BLaER1 treated with 17β-estradiol and CSF1 and Interleukin-3, amounts not matched to agents 10 nM and 100 nM (cell line): ENCODE results near the gene SRRM4.

ENCODE experiments used
- H3K27ac ChIP-seq, 11 experiments: shearing (Covaris generic); formaldehyde crosslinking; 2 replicates each; pipeline ENCODE4 v1.8.1; 2022
- H3K27me3 ChIP-seq, 11 experiments: shearing (Covaris generic); formaldehyde crosslinking; 2 replicates each; pipeline ENCODE4 v1.8.1; 2022
- H3K36me3 ChIP-seq, 11 experiments: shearing (Covaris generic); formaldehyde crosslinking; 2 replicates each; pipeline ENCODE4 v1.8.1; 2022
- H3K4me1 ChIP-seq, 10 experiments: shearing (Covaris generic); formaldehyde crosslinking; 2 replicates each; pipeline ENCODE4 v1.8.1; 2022
- H3K4me2 ChIP-seq, 11 experiments: shearing (Covaris generic); formaldehyde crosslinking; 2 replicates each; pipeline ENCODE4 v1.8.1; 2022
- H3K4me3 ChIP-seq, 10 experiments: shearing (Covaris generic); formaldehyde crosslinking; 2 replicates each; pipeline ENCODE4 v1.8.1; 2022
- H3K9ac ChIP-seq, 11 experiments: shearing (Covaris generic); formaldehyde crosslinking; 2 replicates each; pipeline ENCODE4 v1.8.1; 2022
- H3K9me3 ChIP-seq, 11 experiments: shearing (Covaris generic); formaldehyde crosslinking; replicated peaks in 1 of 11; 2 replicates each; pipeline ENCODE4 v1.8.1; 2022
- H4K20me1 ChIP-seq, 11 experiments: shearing (Covaris generic); formaldehyde crosslinking; 2 replicates each; pipeline ENCODE4 v1.8.1; 2022
- Cebpa-rat ChIP-seq, 11 experiments: shearing (Covaris generic); IDR thresholded peaks; 2 replicates each; pipeline ENCODE4 v1.8.1; 2022

The SRRM4 gene

DNA sequence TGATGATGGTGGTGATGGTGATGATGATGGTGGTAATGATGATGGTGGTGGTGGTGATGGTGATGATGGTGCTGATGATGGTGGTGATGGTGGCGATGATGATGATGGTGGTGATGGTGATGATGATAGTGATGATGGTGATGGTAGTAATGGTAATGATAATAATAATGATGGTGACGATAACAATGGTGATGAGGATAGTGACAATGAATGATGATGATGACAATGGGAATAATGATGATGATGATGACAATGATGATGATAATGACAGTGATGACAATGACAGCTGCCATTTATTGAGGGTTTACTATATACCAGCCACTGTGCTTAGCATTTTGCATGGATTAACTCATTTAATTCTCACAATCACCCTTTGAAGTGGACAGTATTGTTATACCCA is 94.6 kb downstream of the SRRM4 start:
- Histone ChIP-seq H3K36me3 (no peaks in the 10 kb centered on the region), H3K9ac (no peak overlapping the region), H3K27me3 (no peaks in the 10 kb centered on the region), H3K4me3 (no peak overlapping the region), H3K9me3 (no peaks in the 10 kb centered on the region), H3K27ac (no peak overlapping the region), H3K4me2 (no peak overlapping the region), H3K4me1 (no peaks in the 10 kb centered on the region), H4K20me1 (no peaks in the 10 kb centered on the region)
- TF ChIP-seq Cebpa-rat (IDR thresholded peaks at IDR 0.05), result no peak

DNA sequence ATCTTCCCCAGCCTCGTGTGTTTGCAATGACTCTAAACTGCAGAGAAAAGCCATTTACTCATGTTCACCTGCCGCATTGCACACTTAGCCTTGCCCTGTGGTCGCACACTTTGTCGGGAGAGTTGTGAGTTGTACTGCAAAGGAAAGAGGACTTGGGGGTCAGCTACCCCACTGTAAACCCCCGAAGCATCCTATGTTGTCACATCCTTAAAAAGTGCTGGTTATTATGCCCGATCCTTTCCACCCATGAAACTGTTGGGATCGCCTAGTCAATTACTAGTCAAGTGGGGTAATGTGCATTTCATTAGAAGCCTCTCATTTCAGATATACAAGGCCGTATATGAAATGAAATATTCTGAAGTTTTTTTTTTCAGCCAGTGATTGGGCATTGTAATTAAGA is 98.2 kb downstream of the SRRM4 start:
- Histone ChIP-seq H4K20me1 (no peaks in the 10 kb centered on the region), H3K4me2 (no peak overlapping the region), H3K4me3 (no peak overlapping the region), H3K4me1 (no peaks in the 10 kb centered on the region), H3K27me3 (no peaks in the 10 kb centered on the region), H3K9ac (no peak overlapping the region), H3K36me3 (no peaks in the 10 kb centered on the region), H3K9me3 (no peaks in the 10 kb centered on the region), H3K27ac (no peak overlapping the region)
- TF ChIP-seq Cebpa-rat (IDR thresholded peaks at IDR 0.05), result no peak

GRCh38 chr12:119082016-119082415 is 100.7 kb downstream of the SRRM4 start:
- no peaks in the 10 kb centered on the region for H3K9me3 ChIP-seq
- no peaks in the 10 kb centered on the region for H3K4me1 ChIP-seq
- H3K27ac ChIP-seq, result no peak overlapping the region
- no peak overlapping the region for H3K4me2 ChIP-seq
- no peak for TF ChIP-seq Cebpa-rat (IDR thresholded peaks at IDR 0.05)
- H3K27me3 ChIP-seq, result no peaks in the 10 kb centered on the region
- no peaks in the 10 kb centered on the region for H4K20me1 ChIP-seq
- H3K36me3 ChIP-seq, result no peaks in the 10 kb centered on the region
- H3K9ac ChIP-seq, result no peak overlapping the region
- no peak overlapping the region for H3K4me3 ChIP-seq

- no peaks in the 10 kb centered on the region for H3K27me3 ChIP-seq
- H3K36me3 ChIP-seq, result no peaks in the 10 kb centered on the region
- H3K4me1 ChIP-seq, result no peaks in the 10 kb centered on the region
- H3K27ac ChIP-seq, result no peak overlapping the region
- no peak overlapping the region for H3K9ac ChIP-seq
- no peak for TF ChIP-seq Cebpa-rat (IDR thresholded peaks at IDR 0.05)
- no peaks in the 10 kb centered on the region for H4K20me1 ChIP-seq
- no peaks in the 10 kb centered on the region for H3K9me3 ChIP-seq
- H3K4me2 ChIP-seq, result no peak overlapping the region
- H3K4me3 ChIP-seq, result no peak overlapping the region
These were observed 101.2 kb downstream of the SRRM4 start for GRCh38 chr12:119082496-119082895.

DNA sequence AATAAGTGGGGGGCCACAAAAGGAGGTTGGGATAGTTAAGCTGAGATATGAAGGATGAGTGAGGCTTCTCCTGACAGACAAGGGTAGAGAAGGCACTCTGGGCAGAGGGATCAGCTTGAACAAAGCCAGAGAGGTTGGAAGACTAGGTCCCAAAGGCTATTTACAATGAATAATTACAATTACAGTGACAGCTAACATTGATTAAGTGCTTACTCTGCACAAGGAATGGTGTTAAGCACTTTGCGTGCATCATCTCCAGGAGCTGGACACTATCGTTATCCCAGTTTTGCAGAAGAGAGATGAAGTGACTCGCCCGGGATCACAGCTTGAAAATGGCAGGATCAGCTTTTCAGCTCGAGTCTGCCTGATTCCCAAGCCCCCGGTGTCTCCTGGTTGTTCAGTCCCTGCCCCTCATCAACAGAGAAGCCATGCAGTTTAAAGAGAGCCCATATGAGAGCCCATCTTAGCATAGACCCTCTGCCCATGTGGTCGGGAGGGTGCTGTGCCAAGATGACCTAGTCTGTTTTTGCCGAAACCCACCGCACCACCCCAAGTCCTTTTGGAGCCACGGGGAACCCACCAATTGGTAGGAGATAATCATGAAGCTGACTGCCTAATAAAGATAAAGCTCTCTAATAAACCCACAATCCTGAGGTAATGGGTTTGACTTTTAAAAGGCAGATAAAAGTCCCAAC is 107.5 kb downstream of the SRRM4 start:
- Histone ChIP-seq H3K9me3 (no peaks in the 10 kb centered on the region), H3K27me3 (no peaks in the 10 kb centered on the region), H3K4me3 (no peak overlapping the region), H3K4me1 (no peaks in the 10 kb centered on the region), H3K4me2 (no peak overlapping the region), H3K27ac (no peak overlapping the region), H4K20me1 (no peaks in the 10 kb centered on the region), H3K9ac (no peak overlapping the region), H3K36me3 (no peaks in the 10 kb centered on the region)
- no peak for TF ChIP-seq Cebpa-rat (IDR thresholded peaks at IDR 0.05)

DNA sequence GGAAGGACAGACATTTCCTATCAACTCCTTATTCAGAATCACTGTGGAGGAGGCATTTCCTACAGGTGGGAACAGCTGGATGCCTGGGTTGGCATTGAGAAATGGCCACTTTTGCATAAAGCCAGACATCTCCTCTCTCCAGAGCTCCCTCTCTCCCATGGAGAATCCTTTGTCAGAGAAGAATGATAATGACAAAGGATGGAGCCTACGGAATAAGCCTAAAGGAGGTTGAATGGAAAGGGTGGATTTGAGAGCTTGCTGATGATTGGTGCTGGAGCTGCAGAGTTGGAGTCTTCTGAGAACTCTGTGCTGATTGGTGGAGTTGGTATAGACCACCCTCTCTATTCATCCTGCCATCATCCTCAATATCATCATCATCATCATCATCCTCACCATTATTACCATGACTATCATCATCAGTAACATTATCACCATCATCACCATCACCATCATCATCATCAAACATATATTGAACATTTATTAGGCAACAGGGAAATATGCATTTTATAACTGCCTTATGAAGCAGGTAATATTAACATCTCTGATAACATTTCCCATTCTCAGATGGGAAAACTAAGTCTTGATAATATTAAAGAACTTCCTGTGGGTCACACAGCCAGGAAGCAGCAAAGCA is 108.2 kb downstream of the SRRM4 start:
- no peak overlapping the region for H3K9ac ChIP-seq
- H4K20me1 ChIP-seq, result no peaks in the 10 kb centered on the region
- no peaks in the 10 kb centered on the region for H3K36me3 ChIP-seq
- H3K9me3 ChIP-seq, result no peaks in the 10 kb centered on the region
- no peaks in the 10 kb centered on the region for H3K27me3 ChIP-seq
- H3K27ac ChIP-seq, result no peak overlapping the region
- H3K4me3 ChIP-seq, result no peak overlapping the region
- H3K4me1 ChIP-seq, result no peaks in the 10 kb centered on the region
- TF ChIP-seq Cebpa-rat (IDR thresholded peaks at IDR 0.05), result no peak
- H3K4me2 ChIP-seq, result no peak overlapping the region

GRCh38 chr12:119090276-119090675 is 108.9 kb downstream of the SRRM4 start:
- Histone ChIP-seq H3K27me3 (no peaks in the 10 kb centered on the region), H3K4me2 (no peak overlapping the region), H4K20me1 (no peaks in the 10 kb centered on the region), H3K27ac (no peak overlapping the region), H3K9me3 (no peaks in the 10 kb centered on the region), H3K4me1 (no peaks in the 10 kb centered on the region), H3K9ac (no peak overlapping the region), H3K4me3 (no peak overlapping the region), H3K36me3 (no peaks in the 10 kb centered on the region)
- TF ChIP-seq Cebpa-rat (IDR thresholded peaks at IDR 0.05), result no peak

DNA sequence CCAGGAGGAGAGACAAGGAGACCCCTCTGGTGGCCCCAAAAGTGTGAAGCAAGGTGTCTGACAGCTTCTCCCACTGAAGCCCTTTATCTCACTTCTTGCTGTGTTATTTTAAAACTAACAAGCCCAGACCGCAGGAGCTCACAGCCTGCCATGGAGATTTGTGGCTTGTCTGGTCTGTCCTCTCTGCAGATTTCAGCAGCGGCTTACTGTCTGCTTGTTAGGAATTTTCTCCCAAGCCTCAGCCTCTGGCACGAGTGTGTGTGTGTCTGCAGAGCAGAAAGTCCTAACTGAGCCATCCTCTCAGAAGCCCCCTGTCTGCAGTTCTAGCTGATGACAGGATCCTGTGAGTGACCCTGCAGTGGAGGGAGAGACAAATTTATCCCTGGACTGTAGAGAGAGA is 109.5 kb downstream of the SRRM4 start:
- no peak overlapping the region for H3K9ac ChIP-seq

GRCh38 chr12:119096429-119097202 is 115.3 kb downstream of the SRRM4 start:
- no peaks in the 10 kb centered on the region for H3K27me3 ChIP-seq
- TF ChIP-seq Cebpa-rat (IDR thresholded peaks at IDR 0.05), result no peak
- no peaks in the 10 kb centered on the region for H4K20me1 ChIP-seq
- no peak overlapping the region for H3K4me2 ChIP-seq
- no peaks in the 10 kb centered on the region for H3K4me1 ChIP-seq
- H3K27ac ChIP-seq, result no peak overlapping the region
- H3K4me3 ChIP-seq, result no peak overlapping the region
- H3K36me3 ChIP-seq, result no peaks in the 10 kb centered on the region
- H3K9ac ChIP-seq, result no peak overlapping the region
- peaks cover 0 to 6% (median 0%) of the 10 kb centered on the region in 11 experiments; a peak in 2 of 22 replicates for H3K9me3 ChIP-seq

More for the DNA sequence above, 109.5 kb downstream of the SRRM4 start:
- no peaks in the 10 kb centered on the region for H3K36me3 ChIP-seq
- no peak overlapping the region for H3K4me2 ChIP-seq
- no peaks in the 10 kb centered on the region for H3K9me3 ChIP-seq
- H3K27ac ChIP-seq, result no peak overlapping the region
- no peak for TF ChIP-seq Cebpa-rat (IDR thresholded peaks at IDR 0.05)
- H3K4me3 ChIP-seq, result no peak overlapping the region
- no peaks in the 10 kb centered on the region for H4K20me1 ChIP-seq
- H3K4me1 ChIP-seq, result no peaks in the 10 kb centered on the region
- H3K27me3 ChIP-seq, result no peaks in the 10 kb centered on the region
